ES-I3 (cell line): ENCODE data around the gene EP400.

Experiments used
- H3K36me3 ChIP-seq: 2 replicates; pipeline ENCODE4 v1.6.1; 2013; ENCODE audit warnings: mild to moderate bottlenecking, low read length, control low read depth, moderate library complexity; ENCODE audit not compliant: insufficient read depth
- H3K4me1 ChIP-seq: 2 replicates; pipeline ENCODE4 v1.6.1; 2013; ENCODE audit warnings: mild to moderate bottlenecking, control low read depth, low read length; ENCODE audit not compliant: insufficient read depth
- H3K9ac ChIP-seq: 2 replicates; pipeline ENCODE4 v1.6.1; 2013; ENCODE audit warnings: low read depth, mild to moderate bottlenecking, low read length, moderate library complexity
- H3K9me3 ChIP-seq: 2 replicates; pipeline ENCODE4 v1.6.1; 2013; ENCODE audit warnings: mild to moderate bottlenecking, low read length, moderate library complexity; ENCODE audit not compliant: control insufficient read depth, insufficient read depth

EP400 gene

DNA sequence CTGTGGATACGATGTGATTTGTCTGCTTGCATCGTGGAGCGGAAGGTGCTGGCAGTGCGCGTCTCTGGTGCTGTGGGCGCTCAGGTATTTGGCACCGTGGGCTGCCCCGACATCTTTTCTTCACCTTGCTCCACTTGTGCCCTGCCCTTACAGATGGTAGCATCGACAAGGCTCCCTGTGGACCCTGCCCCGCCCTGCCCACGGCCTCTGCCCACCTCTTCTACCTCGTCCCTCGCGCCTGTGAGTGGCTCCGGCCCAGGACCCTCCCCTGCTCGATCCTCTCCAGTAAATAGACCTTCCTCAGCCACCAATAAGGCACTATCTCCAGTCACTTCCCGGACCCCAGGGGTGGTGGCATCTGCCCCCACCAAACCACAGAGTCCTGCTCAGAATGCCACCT lies 36.6 kb downstream of the EP400 start:
- Histone ChIP-seq H3K36me3 (peaks cover 29% of the 10 kb centered on the region), H3K4me1 (peaks cover 29% of the 10 kb centered on the region), H3K9me3 (no peaks in the 10 kb centered on the region), H3K9ac (no peak overlapping the region)

- H3K4me1 ChIP-seq: peaks cover 32% of the 10 kb centered on the region
- H3K9ac ChIP-seq: no peak overlapping the region
- H3K36me3 ChIP-seq: peaks cover 24% of the 10 kb centered on the region
- H3K9me3 ChIP-seq: no peaks in the 10 kb centered on the region
These were observed 37.2 kb downstream of the EP400 start for GRCh38 chr12:131986910-131987309.

DNA sequence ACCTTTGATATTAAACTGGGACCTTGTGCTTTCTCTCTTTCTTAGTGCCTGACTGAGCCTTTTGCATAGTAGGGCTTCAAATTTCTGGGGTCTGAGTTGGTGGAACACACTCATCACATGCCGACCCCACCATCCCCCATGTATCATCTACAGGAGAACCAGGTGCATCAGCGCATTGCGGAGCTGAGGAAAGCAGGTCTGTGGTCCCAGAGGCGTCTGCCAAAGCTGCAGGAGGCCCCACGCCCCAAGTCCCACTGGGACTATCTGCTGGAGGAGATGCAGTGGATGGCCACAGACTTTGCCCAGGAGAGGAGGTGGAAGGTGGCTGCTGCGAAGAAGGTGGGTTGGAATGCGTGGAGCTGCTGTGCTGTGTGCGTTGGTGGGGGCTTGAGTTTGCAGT lies 37.8 kb downstream of the EP400 start:
- H3K9me3 ChIP-seq: no peaks in the 10 kb centered on the region
- H3K4me1 ChIP-seq: peaks cover 34% of the 10 kb centered on the region
- no peak overlapping the region for H3K9ac ChIP-seq
- H3K36me3 ChIP-seq: peaks cover 30% of the 10 kb centered on the region

DNA sequence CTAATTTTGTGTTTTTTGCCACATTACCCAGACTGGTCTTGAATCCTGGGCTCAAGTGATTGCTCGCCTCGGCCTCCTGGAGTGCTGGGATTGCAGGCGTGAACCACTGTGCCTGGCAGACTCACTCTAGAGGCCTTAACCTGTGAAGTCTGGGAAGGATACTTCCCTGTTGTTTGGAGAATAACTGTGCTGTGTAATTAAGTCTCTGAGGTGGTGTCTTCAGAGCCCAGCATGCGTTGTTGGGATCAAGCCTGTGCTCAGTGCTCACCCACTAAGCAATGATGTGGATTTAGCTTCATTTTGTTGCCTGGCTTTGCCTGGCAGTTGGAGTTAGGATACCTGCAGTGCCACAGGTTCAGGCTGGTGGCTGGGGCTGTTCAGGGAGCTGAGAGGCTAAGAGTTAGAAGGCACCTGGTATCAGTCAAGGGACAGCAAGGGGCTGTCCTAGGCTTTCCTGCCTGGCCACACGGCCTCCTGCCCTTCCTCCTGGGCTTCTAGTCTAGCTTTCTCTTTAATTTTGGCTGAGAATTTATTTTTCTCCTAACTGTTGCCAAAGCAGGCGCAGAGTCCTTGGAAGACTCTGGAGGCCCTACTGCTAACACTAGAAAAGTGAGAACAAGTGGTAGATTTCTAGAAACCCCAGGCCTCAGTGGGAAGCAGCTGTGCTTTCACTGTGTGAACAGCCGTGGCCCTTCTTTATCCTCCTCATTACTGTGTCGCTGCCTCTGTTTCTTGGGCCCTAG lies 38.5 kb downstream of the EP400 start:
- Histone ChIP-seq H3K36me3 (peaks cover 31% of the 10 kb centered on the region), H3K9me3 (no peaks in the 10 kb centered on the region), H3K4me1 (peaks cover 34% of the 10 kb centered on the region), H3K9ac (no peak overlapping the region)

DNA sequence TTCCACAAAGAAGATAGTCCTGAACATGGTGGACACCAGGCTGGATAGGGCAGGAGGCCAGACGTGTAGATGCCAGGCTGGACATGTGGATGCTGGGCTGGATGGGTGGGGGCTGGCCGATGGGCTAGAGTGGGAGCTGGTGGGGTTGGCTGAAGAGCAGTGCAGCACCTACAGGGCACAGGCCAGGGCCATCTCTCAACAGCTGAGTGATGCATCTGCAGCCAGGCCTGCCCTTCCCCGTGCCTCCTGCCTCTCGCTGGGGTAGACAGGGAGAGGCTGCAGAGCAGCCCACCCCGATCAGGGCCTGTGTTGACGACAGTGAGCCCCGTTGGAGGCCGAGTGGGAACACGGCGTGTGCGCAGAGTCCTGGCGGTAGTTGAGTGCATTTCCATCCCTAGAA lies 39.3 kb downstream of the EP400 start:
- H3K4me1 ChIP-seq: peaks cover 34% of the 10 kb centered on the region
- H3K9ac ChIP-seq: no peak overlapping the region
- no peaks in the 10 kb centered on the region for H3K9me3 ChIP-seq
- peaks cover 33% of the 10 kb centered on the region for H3K36me3 ChIP-seq

DNA sequence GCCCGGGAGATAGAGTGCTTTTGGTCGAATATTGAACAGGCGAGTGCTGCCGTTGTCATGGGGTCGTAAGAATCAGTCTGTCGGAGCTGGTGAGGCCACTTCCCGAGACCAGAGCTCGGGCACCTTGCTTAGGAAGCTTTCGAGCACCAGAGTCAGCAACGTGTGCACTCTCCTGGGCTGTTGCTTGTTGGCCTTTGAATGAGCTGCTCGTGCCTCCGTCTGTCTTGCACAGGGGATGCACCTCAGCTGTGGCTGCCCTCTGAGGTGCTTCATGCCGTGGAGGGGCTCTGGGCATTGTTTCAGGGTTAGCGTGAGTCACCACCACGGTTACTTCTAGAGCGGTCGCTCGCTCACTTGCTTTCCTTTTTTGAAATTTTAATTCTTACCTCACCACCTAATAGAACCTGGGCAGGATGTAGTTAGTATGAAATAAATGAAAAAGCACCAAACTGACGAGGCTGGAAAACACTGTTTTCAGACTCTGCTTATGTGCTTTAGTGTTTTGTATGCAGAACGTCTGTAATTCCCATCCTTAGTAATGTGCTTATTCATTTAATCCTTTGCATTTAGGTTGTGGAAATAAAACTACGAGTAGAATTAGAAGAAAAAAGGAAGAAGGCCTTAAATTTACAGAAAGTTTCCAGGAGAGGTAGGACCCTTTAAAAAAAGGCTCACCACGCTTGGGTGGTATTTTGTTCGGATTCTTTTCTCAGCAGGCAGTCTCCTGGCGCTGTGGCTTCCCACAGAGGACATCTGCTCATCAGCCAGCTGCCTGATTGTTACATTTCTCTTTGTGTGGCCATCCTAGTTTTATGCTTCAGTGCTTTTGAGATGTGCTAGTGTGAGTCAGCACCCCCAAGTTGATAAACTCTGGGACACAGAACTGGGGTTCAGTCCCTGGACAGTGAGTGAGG lies 40.6 kb downstream of the EP400 start:
- Histone ChIP-seq H3K9ac (no peak overlapping the region), H3K9me3 (no peaks in the 10 kb centered on the region), H3K4me1 (peaks cover 34% of the 10 kb centered on the region), H3K36me3 (peaks cover 40% of the 10 kb centered on the region)

DNA sequence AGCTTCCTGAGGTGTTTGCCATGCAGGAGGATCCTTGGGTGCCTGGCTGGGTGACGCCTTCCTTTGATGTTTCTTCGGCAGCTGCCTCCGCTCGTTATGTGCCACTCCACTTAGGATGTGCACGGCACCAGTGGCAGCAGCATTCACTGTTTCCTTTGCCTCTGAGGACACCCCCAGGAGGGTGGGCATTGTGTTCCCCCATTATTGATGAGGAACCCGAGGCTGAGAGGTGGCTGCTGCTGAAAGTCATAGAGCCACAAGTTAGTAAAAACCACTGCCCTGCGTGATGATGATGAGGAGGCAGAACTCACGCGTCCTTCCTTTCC lies 41.2 kb downstream of the EP400 start:
- Histone ChIP-seq H3K4me1 (peaks cover 34% of the 10 kb centered on the region), H3K36me3 (peaks cover 40% of the 10 kb centered on the region), H3K9me3 (no peaks in the 10 kb centered on the region), H3K9ac (no peak overlapping the region)

GRCh38 chr12:131991816-131992430 lies 42.2 kb downstream of the EP400 start:
- Histone ChIP-seq H3K4me1 (peaks cover 28% of the 10 kb centered on the region), H3K36me3 (peaks cover 33% of the 10 kb centered on the region), H3K9ac (no peak overlapping the region), H3K9me3 (no peaks in the 10 kb centered on the region)

- Histone ChIP-seq H3K36me3 (peaks cover 27% of the 10 kb centered on the region), H3K4me1 (peaks cover 20% of the 10 kb centered on the region), H3K9ac (no peak overlapping the region), H3K9me3 (no peaks in the 10 kb centered on the region)
These were observed 44.8 kb downstream of the EP400 start for GRCh38 chr12:131994589-131994988.

- H3K36me3 ChIP-seq: peaks cover 2% of the 10 kb centered on the region
- no peak overlapping the region for H3K9ac ChIP-seq
- no peaks in the 10 kb centered on the region for H3K4me1 ChIP-seq
- H3K9me3 ChIP-seq: no peaks in the 10 kb centered on the region
These were observed 50.6 kb downstream of the EP400 start for GRCh38 chr12:132000286-132000872.

DNA sequence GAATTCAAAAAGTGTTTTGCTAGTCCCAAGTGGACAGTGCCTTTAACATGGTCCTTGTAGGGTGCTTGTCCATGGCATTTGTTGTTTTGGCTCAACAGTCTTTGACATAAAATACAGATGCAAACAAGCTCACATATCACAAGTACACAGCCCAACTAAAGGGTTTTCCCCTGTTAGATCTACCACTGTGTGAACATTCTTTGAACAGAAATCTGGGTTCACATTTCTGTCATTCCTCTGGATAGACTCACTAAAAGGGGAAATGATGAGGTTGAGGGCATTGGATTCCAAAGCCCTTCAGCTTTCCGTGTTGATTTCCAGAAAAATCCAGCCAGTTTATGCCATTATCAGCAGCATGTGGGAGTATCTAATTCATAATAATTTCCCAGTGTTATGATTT lies 54.1 kb downstream of the EP400 start:
- Histone ChIP-seq H3K9ac (no peak overlapping the region), H3K4me1 (no peaks in the 10 kb centered on the region), H3K9me3 (no peaks in the 10 kb centered on the region), H3K36me3 (peaks cover 15% of the 10 kb centered on the region)

- Histone ChIP-seq H3K9me3 (no peaks in the 10 kb centered on the region), H3K9ac (no peak overlapping the region), H3K4me1 (no peaks in the 10 kb centered on the region), H3K36me3 (peaks cover 15% of the 10 kb centered on the region)
These were observed 55.2 kb downstream of the EP400 start for GRCh38 chr12:132004946-132005345.

DNA sequence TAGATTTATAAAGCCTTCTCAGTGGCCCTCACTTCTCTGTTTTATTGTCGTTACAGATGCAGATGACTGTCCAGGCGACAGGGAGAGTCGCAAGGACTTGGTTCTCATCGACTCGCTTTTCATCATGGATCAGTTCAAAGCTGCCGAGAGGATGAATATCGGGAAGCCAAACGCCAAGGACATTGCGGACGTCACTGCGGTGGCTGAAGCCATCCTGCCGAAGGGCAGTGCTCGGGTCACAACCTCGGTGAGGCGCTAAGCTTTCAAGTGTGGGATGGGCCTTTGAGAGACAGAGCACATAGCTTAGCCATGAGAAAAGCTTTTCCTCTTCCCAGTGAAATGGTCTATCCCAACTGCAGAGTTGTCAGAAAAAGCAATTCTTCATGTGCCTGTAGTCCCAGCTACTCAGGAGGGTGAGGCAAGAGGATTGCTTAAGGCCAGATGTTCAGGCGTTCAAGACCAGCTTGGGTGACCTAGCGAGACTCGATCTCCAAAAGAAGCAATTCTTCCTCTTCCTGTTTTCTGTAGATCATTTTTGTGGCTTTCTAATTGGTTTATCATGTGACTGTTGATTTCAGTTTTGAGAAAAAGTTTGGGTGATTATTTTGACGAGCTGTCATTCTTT lies 56.4 kb downstream of the EP400 start:
- Histone ChIP-seq H3K4me1 (no peaks in the 10 kb centered on the region), H3K9ac (no peak overlapping the region), H3K9me3 (no peaks in the 10 kb centered on the region), H3K36me3 (peaks cover 21% of the 10 kb centered on the region)

- no peaks in the 10 kb centered on the region for H3K9me3 ChIP-seq
- H3K9ac ChIP-seq: no peak overlapping the region
- H3K36me3 ChIP-seq: peaks cover 29% of the 10 kb centered on the region
- no peaks in the 10 kb centered on the region for H3K4me1 ChIP-seq
These were observed 57.3 kb downstream of the EP400 start for GRCh38 chr12:132007041-132007440.
